PFSK-1 (cell line): ENCODE measurements around the gene GNAI1.

Source experiments
- POLR2AphosphoS5 ChIP-seq: IDR thresholded peaks from 2 replicates; pipeline ENCODE4 v1.6.1; 2012; ENCODE audit warnings: low read depth, mild to moderate bottlenecking, control low read depth, low read length, moderate library complexity
- REST ChIP-seq, 2 experiments: IDR thresholded peaks; 2 replicates each; pipeline versions ENCODE4 v1.6.1 to v1.8.0; 2011 to 2012; ENCODE audit warnings: low read depth in 2 of 2, low read length in 2 of 2, control low read depth in 1 of 2, inconsistent platforms in 1 of 2, mild to moderate bottlenecking in 1 of 2, moderate library complexity in 1 of 2; ENCODE audit not compliant: insufficient read depth in 1 of 2
- SIN3A ChIP-seq: IDR thresholded peaks from 2 replicates; pipeline ENCODE4 v1.6.1; 2012; ENCODE audit warnings: mild to moderate bottlenecking, low read length, moderate library complexity, borderline replicate concordance; ENCODE audit not compliant: insufficient read depth
- TAF1 ChIP-seq: IDR thresholded peaks from 2 replicates; pipeline ENCODE4 v1.6.1; 2012; ENCODE audit warnings: low read length, control low read depth, borderline replicate concordance; ENCODE audit not compliant: insufficient read depth

- TF ChIP-seq POLR2AphosphoS5 = no peak
- TF ChIP-seq TAF1 = no peak
- no peak for TF ChIP-seq SIN3A
- no peak for TF ChIP-seq REST (IDR thresholded peaks at IDR 0.05; ENCODE audit: insufficient read depth in 1 of 2, low read depth in 2 of 2, low read length in 2 of 2)
Measured at GRCh38 chr7:80095545-80095944, 39.1 kb upstream of the GNAI1 start.
